Natural killer cell (primary cell): Measurements from ENCODE around the gene EHBP1L1. TPM values are rescaled to one million over a fixed set of nuclear protein-coding genes. Genes with fewer than 3 reads are reported as not detected.

Experiments used
- ATAC-seq, 3 donors: fragments of 150-1000 bp in 2 of 3; fragments of 200-7000 bp in 1 of 3; cut with Tn5 transposase; 1 replicate in 1 of 3; 2 replicates in 2 of 3; pipeline ENCODE4 v1.10.0; 2021; ENCODE audit warnings: mild to moderate bottlenecking in 2 of 3, moderate library complexity in 2 of 3
- DNase-seq, 2 donors: peaks; one replicate each; pipeline versions ENCODE4 v3.0.0 to v3.0.0-alpha.2; 2013 to 2021; ENCODE audit warnings: mixed read lengths in 1 of 2
- H3K27ac ChIP-seq: one replicate; pipeline ENCODE4 v1.5.1; 2013; ENCODE audit warnings: mild to moderate bottlenecking, low read length
- H3K27me3 ChIP-seq: one replicate; pipeline ENCODE4 v1.6.1; 2013; ENCODE audit warnings: low read length; ENCODE audit not compliant: control insufficient read depth, insufficient read depth
- H3K36me3 ChIP-seq: one replicate; pipeline ENCODE4 v1.6.1; 2013; ENCODE audit warnings: low read length; ENCODE audit not compliant: control insufficient read depth, insufficient read depth
- H3K4me1 ChIP-seq: one replicate; pipeline ENCODE4 v1.6.1; 2013; ENCODE audit warnings: low read length; ENCODE audit not compliant: control insufficient read depth, insufficient read depth
- H3K4me3 ChIP-seq: one replicate; pipeline ENCODE4 v1.5.1; 2013; ENCODE audit warnings: low read length
- H3K9me3 ChIP-seq: one replicate; pipeline ENCODE4 v1.6.1; 2013; ENCODE audit warnings: low read length; ENCODE audit not compliant: control insufficient read depth, insufficient read depth
- H3K27ac Mint-ChIP-seq, 2 donors: one replicate each; pipeline ENCODE4 v1.8.0; 2022; ENCODE audit warnings: mild to moderate bottlenecking in 2 of 2, mixed read lengths in 2 of 2, moderate library complexity in 1 of 2
- H3K27me3 Mint-ChIP-seq, 2 donors: one replicate each; pipeline ENCODE4 v1.8.0; 2022; ENCODE audit warnings: low read depth in 2 of 2, mixed read lengths in 2 of 2
- H3K36me3 Mint-ChIP-seq: one replicate; pipeline ENCODE4 v1.8.0; 2022; ENCODE audit warnings: mixed read lengths
- H3K4me1 Mint-ChIP-seq, 2 donors: one replicate each; pipeline ENCODE4 v1.8.0; 2022; ENCODE audit warnings: mixed read lengths in 2 of 2
- H3K4me3 Mint-ChIP-seq: one replicate; pipeline ENCODE4 v1.8.0; 2022; ENCODE audit warnings: mild to moderate bottlenecking, moderate library complexity, mixed read lengths
- H3K9me3 Mint-ChIP-seq, 2 donors: one replicate each; pipeline ENCODE4 v1.8.0; 2022; ENCODE audit warnings: mixed read lengths in 2 of 2
- CTCF ChIP-seq: fragments of 200-600 bp; IDR thresholded peaks from one replicate; pipeline ENCODE4 v1.8.0; 2022; ENCODE audit warnings: antibody characterized with exemption
- WGBS: methylation state at CpG from one replicate; pipeline ENCODE4 v1.1.7; 2013; ENCODE audit warnings: missing lambda C conversion rate; ENCODE audit not compliant: insufficient coverage; 5-methylcytosine and 5-hydroxymethylcytosine counted together
- intact Hi-C: fragments of 100-400 bp; cut with micrococcal nuclease; formaldehyde crosslinking; loops from one replicate; pipeline ENCODE4 v1.14.2; 2022
- total RNA-seq, 4 donors: library from RNA; stranded (reverse); fragments of 120-200 nt in 1 of 4; gene quantifications; one replicate each; pipeline versions ENCODE4 v1.2.3 to v1.2.4, GENCODE V29; 2013 to 2022

EHBP1L1 gene
- total RNA-seq, 3 donors from 2014 or later (not counting 1 experiment from before 2014, with no cell fraction given), result 129 to 137 (median 135) TPM

- peaks cover 17 to 31% of the 10 kb centered on the region in 2 donors for H3K4me1 Mint-ChIP-seq
Measured at GRCh38 chr11:65591939-65592857, 16.3 kb downstream of the EHBP1L1 start.

GRCh38 chr11:65592858-65593517, 17.1 kb downstream of the EHBP1L1 start:
- Mint-ChIP-seq H3K4me1 (peaks cover 10 to 23% of the 10 kb centered on the region in 2 donors), H3K36me3 (no peaks in the 10 kb centered on the region), H3K27ac (no peak overlapping the region), H3K27me3 (no peaks in the 10 kb centered on the region), H3K4me3 (no peak overlapping the region), H3K9me3 (no peaks in the 10 kb centered on the region)
- H3K27me3 ChIP-seq, result no peaks in the 10 kb centered on the region
- peaks cover 29% of the 10 kb centered on the region for H3K4me1 ChIP-seq
- 91% methylated on average over 22 of the region's 22 CpGs for WGBS
- ATAC-seq (no peak), DNase-seq (no peak)
- H3K9me3 ChIP-seq, result no peaks in the 10 kb centered on the region
- H3K27ac ChIP-seq, result no peak overlapping the region
- intact Hi-C loops, result loop anchor here (1.0 kb wide), 1 partner anchor 53 kb away; no protein-coding TSS in a partner anchor
- H3K4me3 ChIP-seq, result no peak overlapping the region
- peaks cover 34% of the 10 kb centered on the region for H3K36me3 ChIP-seq
- no peak for TF ChIP-seq CTCF

More at GRCh38 chr11:65591939-65592857, 16.3 kb downstream of the EHBP1L1 start:
- Histone ChIP-seq H3K27ac (no peak overlapping the region), H3K4me1 (peaks cover 37% of the 10 kb centered on the region), H3K4me3 (no peak overlapping the region), H3K27me3 (no peaks in the 10 kb centered on the region), H3K9me3 (no peaks in the 10 kb centered on the region), H3K36me3 (peaks cover 27% of the 10 kb centered on the region)
- TF ChIP-seq CTCF, result no peak
- Mint-ChIP-seq H3K27ac (peak overlapping the region in 1 of 2 donors; percentile 42), H3K9me3 (no peaks in the 10 kb centered on the region), H3K27me3 (no peaks in the 10 kb centered on the region), H3K36me3 (no peaks in the 10 kb centered on the region), H3K4me3 (no peak overlapping the region)
- intact Hi-C loops, result no loop called here
- no peak for DNase-seq
- ATAC-seq, result no peak
- WGBS, result 93% methylated on average over 106 of the region's 106 CpGs

GRCh38 chr11:65593518-65594414, 17.9 kb downstream of the EHBP1L1 start:
- Histone ChIP-seq H3K4me1 (peaks cover 21% of the 10 kb centered on the region), H3K4me3 (no peak overlapping the region), H3K27me3 (no peaks in the 10 kb centered on the region), H3K27ac (no peak overlapping the region), H3K9me3 (no peaks in the 10 kb centered on the region), H3K36me3 (peaks cover 41% of the 10 kb centered on the region)
- Mint-ChIP-seq H3K4me3 (no peak overlapping the region), H3K4me1 (peaks cover 2 to 16% of the 10 kb centered on the region in 2 donors), H3K27me3 (no peaks in the 10 kb centered on the region), H3K9me3 (no peaks in the 10 kb centered on the region), H3K27ac (no peak overlapping the region), H3K36me3 (no peaks in the 10 kb centered on the region)
- intact Hi-C loops, result loop anchor here (1.0 kb wide), 1 partner anchor 53 kb away; no protein-coding TSS in a partner anchor
- peak; percentile 55 for TF ChIP-seq CTCF
- 91% methylated on average over 26 of the region's 26 CpGs for WGBS
- ATAC-seq (peak; percentile 43 to 50 (median 48)), DNase-seq (peak; percentile 30 to 70)
